Lower lobe of right lung (tissue), 2 donors: Measurements from ENCODE around the gene CDCA7. TPM values are rescaled to one million over a fixed set of nuclear protein-coding genes. Genes with fewer than 3 reads are reported as not detected.

ENCODE experiments used
- ATAC-seq, 2 donors: fragments of 200-7000 bp; cut with Tn5 transposase; one replicate each; pipeline ENCODE4 v1.9.1; 2020 to 2022; ENCODE audit warnings: mild to moderate bottlenecking in 2 of 2, moderate library complexity in 2 of 2
- DNase-seq: peaks from one replicate; pipeline ENCODE4 v3.0.0-alpha.2; 2020
- H3K27ac ChIP-seq: fragments of 200-600 bp; one replicate; pipeline ENCODE4 v1.8.0; 2022
- H3K27me3 ChIP-seq: fragments of 200-600 bp; one replicate; pipeline ENCODE4 v1.8.0; 2022; ENCODE audit warnings: low read depth
- H3K36me3 ChIP-seq: fragments of 200-600 bp; one replicate; pipeline ENCODE4 v1.8.0; 2022; ENCODE audit warnings: mild to moderate bottlenecking
- H3K4me1 ChIP-seq: fragments of 200-600 bp; one replicate; pipeline ENCODE4 v1.8.0; 2022
- H3K4me3 ChIP-seq: fragments of 200-600 bp; one replicate; pipeline ENCODE4 v1.8.0; 2022; ENCODE audit warnings: mild to moderate bottlenecking
- H3K9me3 ChIP-seq: fragments of 200-600 bp; one replicate; pipeline ENCODE4 v1.8.0; 2022
- intact Hi-C: fragments of 100-400 bp; cut with DNase I; formaldehyde crosslinking; loops from one replicate; pipeline ENCODE4 v1.11.0; 2022
- total RNA-seq: library from RNA; stranded (reverse); fragmentation: NEBNext Ultra II Directional; extraction: Animal tissue kit (Norgen Biotek cat#: 25700); gene quantifications from one replicate; pipeline ENCODE4 v1.2.1, GENCODE V29; 2021
- TF ChIP-seq, protein P1 (sequence below): fragments of 200-600 bp; IDR thresholded peaks from one replicate; pipeline ENCODE4 v1.8.0; 2022; ENCODE audit warnings: antibody characterized with exemption, mild to moderate bottlenecking
- donor health status: DM: no; HTN: yes; CAD: no; lungs with severe emphysema.

The CDCA7 gene
- total RNA-seq, 1 donor from 2014 or later = 0.89 TPM

DNA sequence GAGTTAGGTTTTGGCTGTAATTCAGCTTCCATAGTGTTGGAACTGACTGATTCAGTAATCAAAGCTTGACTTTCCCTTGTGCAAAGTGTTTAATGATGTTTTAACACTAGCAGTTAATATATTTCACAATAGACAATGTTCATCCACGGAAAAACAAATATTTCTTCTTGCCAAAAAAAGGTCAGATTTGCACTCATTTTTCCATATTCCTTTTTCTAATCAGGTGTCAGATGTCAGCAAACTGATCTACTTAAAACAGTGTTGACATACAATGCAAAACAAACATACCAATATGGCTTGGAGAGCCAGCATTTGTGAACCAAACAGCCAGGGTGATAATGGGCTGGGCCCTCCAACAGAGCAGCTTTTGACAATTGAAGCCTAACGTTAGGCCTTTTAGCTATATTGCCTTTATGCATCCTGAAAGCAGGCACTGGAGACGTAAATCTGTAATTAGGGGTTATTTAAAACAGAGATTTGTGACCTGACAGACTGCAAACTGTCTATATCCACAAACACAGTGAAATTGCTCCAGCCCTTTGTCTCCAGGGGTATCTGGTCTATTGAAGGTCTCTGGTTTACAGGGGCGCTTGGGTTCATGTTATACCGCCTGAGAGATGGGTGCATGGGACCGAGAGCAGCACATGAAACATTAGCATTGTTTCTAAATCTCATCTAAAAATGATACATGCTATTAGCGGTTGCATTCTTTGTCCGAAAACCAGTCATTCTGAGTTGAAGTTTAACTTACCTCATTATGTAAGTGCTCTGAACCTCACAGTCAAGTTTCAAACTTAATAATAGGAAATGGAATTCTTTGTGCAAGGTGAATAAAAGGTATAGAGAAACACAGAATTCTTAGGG is 7.1 kb upstream of the CDCA7 start:
- H3K36me3 ChIP-seq = no peaks in the 10 kb centered on the region
- DNase-seq = no peak
- TF ChIP-seq, protein P1, sequence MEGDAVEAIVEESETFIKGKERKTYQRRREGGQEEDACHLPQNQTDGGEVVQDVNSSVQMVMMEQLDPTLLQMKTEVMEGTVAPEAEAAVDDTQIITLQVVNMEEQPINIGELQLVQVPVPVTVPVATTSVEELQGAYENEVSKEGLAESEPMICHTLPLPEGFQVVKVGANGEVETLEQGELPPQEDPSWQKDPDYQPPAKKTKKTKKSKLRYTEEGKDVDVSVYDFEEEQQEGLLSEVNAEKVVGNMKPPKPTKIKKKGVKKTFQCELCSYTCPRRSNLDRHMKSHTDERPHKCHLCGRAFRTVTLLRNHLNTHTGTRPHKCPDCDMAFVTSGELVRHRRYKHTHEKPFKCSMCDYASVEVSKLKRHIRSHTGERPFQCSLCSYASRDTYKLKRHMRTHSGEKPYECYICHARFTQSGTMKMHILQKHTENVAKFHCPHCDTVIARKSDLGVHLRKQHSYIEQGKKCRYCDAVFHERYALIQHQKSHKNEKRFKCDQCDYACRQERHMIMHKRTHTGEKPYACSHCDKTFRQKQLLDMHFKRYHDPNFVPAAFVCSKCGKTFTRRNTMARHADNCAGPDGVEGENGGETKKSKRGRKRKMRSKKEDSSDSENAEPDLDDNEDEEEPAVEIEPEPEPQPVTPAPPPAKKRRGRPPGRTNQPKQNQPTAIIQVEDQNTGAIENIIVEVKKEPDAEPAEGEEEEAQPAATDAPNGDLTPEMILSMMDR = no peak
- intact Hi-C loops = no loop called here
- ATAC-seq = no peak
- H3K27ac ChIP-seq = no peak overlapping the region
- no peak overlapping the region for H3K4me3 ChIP-seq
- peaks cover 9% of the 10 kb centered on the region for H3K9me3 ChIP-seq
- no peaks in the 10 kb centered on the region for H3K4me1 ChIP-seq
- H3K27me3 ChIP-seq = peaks cover 7% of the 10 kb centered on the region

DNA sequence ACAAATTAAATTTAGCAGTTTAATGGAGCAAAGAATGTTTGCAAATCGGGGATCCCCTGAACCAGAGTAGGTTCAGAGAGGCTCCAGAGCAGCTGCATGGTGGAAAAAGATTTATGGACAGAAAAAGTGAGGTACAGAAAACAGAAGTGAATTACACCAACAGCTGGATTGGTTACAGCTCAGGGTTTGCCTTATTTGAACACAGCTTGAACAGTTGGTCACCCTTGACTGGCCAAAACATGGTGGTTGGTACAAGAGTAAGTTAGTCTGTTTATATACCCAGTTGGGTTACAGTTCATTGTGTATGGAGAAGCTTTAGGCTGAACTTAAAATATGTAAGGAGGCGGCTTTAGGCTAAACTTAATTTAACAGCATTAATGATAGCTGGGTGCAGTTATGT is 5.4 kb upstream of the CDCA7 start:
- DNase-seq (no peak), ATAC-seq (no peak)
- Histone ChIP-seq H3K9me3 (peaks cover 9% of the 10 kb centered on the region), H3K4me3 (no peak overlapping the region), H3K4me1 (peaks cover 6% of the 10 kb centered on the region), H3K36me3 (no peaks in the 10 kb centered on the region), H3K27me3 (peaks cover 24% of the 10 kb centered on the region), H3K27ac (no peak overlapping the region)
- TF ChIP-seq, protein P1 = no peak
- intact Hi-C loops = no loop called here

DNA sequence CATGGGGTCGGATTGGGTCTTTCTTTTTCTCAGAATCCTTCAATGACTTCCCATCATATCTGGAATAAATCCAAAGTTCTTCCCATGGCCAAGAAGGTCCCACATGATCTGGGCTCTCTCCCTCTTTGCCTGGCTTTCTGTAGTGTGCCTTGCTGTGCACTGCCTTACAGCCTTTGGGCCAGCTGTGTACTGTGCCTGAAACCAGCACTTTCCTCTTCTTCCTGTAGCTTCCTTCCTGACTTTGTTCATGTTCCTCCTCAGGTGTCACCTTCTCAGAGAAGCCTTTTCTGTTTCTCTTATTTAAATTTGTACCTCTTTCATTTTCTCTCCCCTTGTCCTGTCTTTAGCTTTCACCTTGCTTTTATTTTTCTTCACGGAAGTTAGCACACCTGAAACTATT is 4.3 kb upstream of the CDCA7 start:
- H3K27me3 ChIP-seq = peaks cover 34% of the 10 kb centered on the region
- H3K4me1 ChIP-seq = peaks cover 17% of the 10 kb centered on the region
- H3K4me3 ChIP-seq = no peak overlapping the region
- H3K9me3 ChIP-seq = peaks cover 9% of the 10 kb centered on the region
- DNase-seq (no peak), ATAC-seq (no peak)
- no peaks in the 10 kb centered on the region for H3K36me3 ChIP-seq
- H3K27ac ChIP-seq = no peak overlapping the region
- intact Hi-C loops = no loop called here
- TF ChIP-seq, protein P1 = no peak

DNA sequence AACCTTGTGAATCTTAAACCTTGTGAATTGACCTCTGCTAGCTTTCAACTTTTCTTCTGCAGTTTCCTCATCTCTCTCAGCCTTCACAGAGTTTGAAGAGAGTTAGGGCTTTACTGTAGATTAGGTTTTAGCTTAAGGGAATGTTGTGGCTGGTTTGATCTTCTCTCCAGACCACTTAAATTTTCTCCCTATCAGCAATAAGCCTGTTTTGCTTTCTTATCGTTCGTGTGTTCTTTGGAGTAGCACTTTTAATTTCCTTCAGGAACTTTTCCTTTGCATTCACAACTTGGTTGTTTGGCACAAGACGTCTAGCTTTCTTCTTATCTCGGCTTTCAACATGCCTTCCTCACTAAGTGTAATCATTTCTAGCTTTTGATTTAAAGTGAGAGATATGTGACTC is 2.8 kb upstream of the CDCA7 start:
- DNase-seq = no peak
- peaks cover 25% of the 10 kb centered on the region for H3K4me1 ChIP-seq
- no peak overlapping the region for H3K27ac ChIP-seq
- no peak overlapping the region for H3K4me3 ChIP-seq
- ATAC-seq = no peak
- no peaks in the 10 kb centered on the region for H3K36me3 ChIP-seq
- H3K9me3 ChIP-seq = no peaks in the 10 kb centered on the region
- H3K27me3 ChIP-seq = peaks cover 46% of the 10 kb centered on the region
- TF ChIP-seq, protein P1 = no peak
- intact Hi-C loops = no loop called here

DNA sequence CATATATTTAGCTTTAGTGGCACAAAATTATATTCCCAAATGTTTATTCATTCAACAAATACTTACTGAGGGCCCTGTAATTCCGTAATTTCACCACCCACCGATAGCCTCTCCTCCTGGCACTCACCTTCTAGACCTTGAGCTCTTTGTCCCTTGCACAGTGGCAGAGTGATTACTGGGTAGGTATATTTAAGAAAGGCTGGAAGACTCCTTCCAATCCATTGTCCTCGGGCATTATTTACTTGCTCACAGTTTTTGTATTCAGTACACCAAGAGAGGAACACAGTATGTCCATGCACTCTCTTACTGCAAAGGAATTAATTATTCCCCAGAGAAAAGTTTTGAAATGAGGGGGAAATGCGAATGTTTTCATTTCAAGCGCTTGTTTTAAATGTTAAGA is 1.1 kb upstream of the CDCA7 start:
- Histone ChIP-seq H3K36me3 (no peaks in the 10 kb centered on the region), H3K27me3 (peaks cover 60% of the 10 kb centered on the region), H3K4me1 (peaks cover 25% of the 10 kb centered on the region), H3K4me3 (no peak overlapping the region), H3K9me3 (no peaks in the 10 kb centered on the region), H3K27ac (no peak overlapping the region)
- TF ChIP-seq, protein P1 = no peak
- DNase-seq (no peak), ATAC-seq (no peak)
- intact Hi-C loops = no loop called here
